Uterus (tissue), 4 donors: Measurements from ENCODE around the gene YPEL4. TPM values are rescaled to one million over a fixed set of nuclear protein-coding genes. Genes with fewer than 3 reads are reported as not detected.

ENCODE experiments used
- DNase-seq, 2 donors: peaks; one replicate each; pipeline ENCODE4 v3.0.0-alpha.2; 2019 to 2020
- H3K27ac ChIP-seq, 2 donors: fragments of 200-600 bp; sonication (generic); 1 replicate in 1 of 2; 2 replicates in 1 of 2; pipeline ENCODE4 v1.5.1; 2016 to 2018
- H3K27me3 ChIP-seq, 2 donors: fragments of 200-600 bp; sonication (generic); one replicate each; pipeline ENCODE4 v1.5.1; 2018 to 2019; ENCODE audit warnings: control low read depth in 1 of 2
- H3K36me3 ChIP-seq, 2 donors: fragments of 200-600 bp; sonication (generic); one replicate each; pipeline ENCODE4 v1.5.1; 2019; ENCODE audit warnings: control low read depth in 1 of 2
- H3K4me1 ChIP-seq, 2 donors: fragments of 200-600 bp; sonication (generic); one replicate each; pipeline ENCODE4 v1.5.1; 2018 to 2019; ENCODE audit warnings: control low read depth in 1 of 2
- H3K4me3 ChIP-seq, 2 donors: fragments of 200-600 bp; sonication (generic); 1 replicate in 1 of 2; 2 replicates in 1 of 2; pipeline ENCODE4 v1.5.1; 2018 to 2019; ENCODE audit warnings: mild to moderate bottlenecking in 1 of 2
- H3K9me3 ChIP-seq, 2 donors: fragments of 200-600 bp; sonication (generic); one replicate each; pipeline ENCODE4 v1.5.1; 2019; ENCODE audit warnings: control low read depth in 1 of 2
- POLR2A ChIP-seq, 2 donors: fragments of 450-650 bp; IDR thresholded peaks; one replicate each; pipeline ENCODE4 v1.6.1; 2016; ENCODE audit warnings: antibody characterized with exemption in 2 of 2, mild to moderate bottlenecking in 1 of 2, moderate library complexity in 1 of 2
- intact Hi-C: fragments of 100-400 bp; cut with DNase I; formaldehyde crosslinking; loops from one replicate; pipeline ENCODE4 v1.15.1; 2023; ENCODE audit warnings: low total_unique reads
- total RNA-seq, 4 donors: library from RNA; depleted of rRNA in 3 of 4; stranded (reverse); fragments of >200 nt in 3 of 4; gene quantifications; one replicate each; pipeline versions ENCODE4 v1.1.0 to v1.2.4, GENCODE V29; 2014 to 2023
- TF ChIP-seq, protein P1 (sequence below), 4 experiments: fragments of 200-600 bp in 2 of 4; fragments of 450-650 bp in 2 of 4; sonication (generic) in 2 of 4; IDR thresholded peaks; one replicate each; pipeline ENCODE4 v1.5.1; 2016 to 2019; ENCODE audit warnings: antibody characterized with exemption in 4 of 4, mild to moderate bottlenecking in 2 of 4, moderate library complexity in 1 of 4
- donor health status: DM: yes; HTN: yes; CAD: no.

YPEL4 gene
- total RNA-seq, 4 donors from 2014 or later = 0.26 to 7.6 (median 2.7) TPM

DNA sequence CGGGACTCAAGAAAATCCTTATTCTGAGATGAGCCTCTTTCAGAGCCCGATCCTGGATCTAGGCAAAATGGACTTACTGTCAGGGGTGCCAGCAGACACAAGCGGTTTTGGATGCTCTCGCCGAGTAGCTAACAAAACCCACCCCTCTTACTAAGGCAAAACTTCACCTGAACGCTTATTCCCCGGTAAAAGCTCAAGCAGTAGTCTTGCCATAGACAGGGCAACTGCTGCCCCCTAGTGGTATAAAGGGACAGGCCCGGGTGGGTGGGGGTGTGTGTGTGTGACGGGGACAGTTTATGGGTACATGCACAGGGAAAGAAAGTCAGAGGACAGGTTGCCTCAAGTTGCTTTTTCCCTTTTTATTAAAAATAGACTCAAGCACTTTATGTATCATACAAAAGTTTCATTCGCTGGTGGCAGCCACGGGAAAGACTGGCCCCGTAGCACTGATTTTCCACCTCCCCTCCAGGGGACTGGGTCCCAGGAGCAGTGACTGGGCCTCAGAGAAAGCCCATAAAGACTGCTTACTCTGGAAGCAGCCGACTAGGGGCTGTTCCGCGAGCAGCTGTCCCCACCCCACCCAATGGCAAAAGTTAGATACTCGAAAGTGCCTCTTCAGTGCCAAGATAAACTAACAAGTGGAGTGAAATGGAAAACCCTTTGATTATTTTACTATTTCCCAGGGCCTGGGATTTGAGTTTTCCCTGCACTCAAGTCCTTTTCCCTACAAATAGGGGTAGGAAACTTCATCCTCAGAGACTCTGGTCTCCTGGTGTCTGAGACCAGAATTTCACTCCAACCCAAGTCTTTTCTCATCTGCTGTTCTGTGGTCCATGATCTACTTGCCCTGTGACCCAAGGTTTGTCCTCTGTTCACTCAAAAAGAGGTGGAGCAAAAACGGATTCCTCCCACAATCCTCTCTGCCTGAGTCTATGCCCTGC is 4.7 kb downstream of the YPEL4 start:
- Histone ChIP-seq H3K4me3 (no peak overlapping the region), H3K9me3 (no peaks in the 10 kb centered on the region), H3K4me1 (peaks cover 0 to 32% of the 10 kb centered on the region in 2 donors), H3K27me3 (no peaks in the 10 kb centered on the region), H3K27ac (peak overlapping the region; percentile 56 to 73), H3K36me3 (no peaks in the 10 kb centered on the region)
- TF ChIP-seq POLR2A (IDR thresholded peaks at IDR 0.05) = no peak
- TF ChIP-seq, protein P1, sequence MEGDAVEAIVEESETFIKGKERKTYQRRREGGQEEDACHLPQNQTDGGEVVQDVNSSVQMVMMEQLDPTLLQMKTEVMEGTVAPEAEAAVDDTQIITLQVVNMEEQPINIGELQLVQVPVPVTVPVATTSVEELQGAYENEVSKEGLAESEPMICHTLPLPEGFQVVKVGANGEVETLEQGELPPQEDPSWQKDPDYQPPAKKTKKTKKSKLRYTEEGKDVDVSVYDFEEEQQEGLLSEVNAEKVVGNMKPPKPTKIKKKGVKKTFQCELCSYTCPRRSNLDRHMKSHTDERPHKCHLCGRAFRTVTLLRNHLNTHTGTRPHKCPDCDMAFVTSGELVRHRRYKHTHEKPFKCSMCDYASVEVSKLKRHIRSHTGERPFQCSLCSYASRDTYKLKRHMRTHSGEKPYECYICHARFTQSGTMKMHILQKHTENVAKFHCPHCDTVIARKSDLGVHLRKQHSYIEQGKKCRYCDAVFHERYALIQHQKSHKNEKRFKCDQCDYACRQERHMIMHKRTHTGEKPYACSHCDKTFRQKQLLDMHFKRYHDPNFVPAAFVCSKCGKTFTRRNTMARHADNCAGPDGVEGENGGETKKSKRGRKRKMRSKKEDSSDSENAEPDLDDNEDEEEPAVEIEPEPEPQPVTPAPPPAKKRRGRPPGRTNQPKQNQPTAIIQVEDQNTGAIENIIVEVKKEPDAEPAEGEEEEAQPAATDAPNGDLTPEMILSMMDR (IDR thresholded peaks at IDR 0.05) = peak; percentile 64 to 93 (median 77)
- intact Hi-C loops = loop anchor here (10.0 kb wide), 1 partner anchor 50 kb away; the partner anchor contains the start of gene SERPING1
- peak; percentile 81 to 88 for DNase-seq

DNA sequence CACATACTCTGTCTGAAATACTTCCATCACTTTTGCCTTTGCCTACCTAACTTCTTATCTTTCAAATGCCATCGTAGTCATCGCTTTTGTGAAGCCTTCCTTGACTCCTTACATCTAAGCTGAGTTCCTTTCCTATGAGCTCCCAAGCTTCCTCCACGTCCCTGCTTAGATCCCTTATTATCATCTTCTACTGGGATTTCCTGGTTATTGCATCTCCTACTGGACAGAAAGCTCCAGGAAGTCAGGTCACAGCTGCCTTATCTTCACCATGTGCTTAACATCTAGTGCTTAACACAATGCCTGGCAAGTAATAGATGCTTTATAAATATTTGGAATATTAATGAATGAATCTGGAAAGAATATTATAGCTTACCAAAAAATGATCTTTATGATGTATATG is 5.9 kb downstream of the YPEL4 start:
- Histone ChIP-seq H3K4me1 (peaks cover 0 to 37% of the 10 kb centered on the region in 2 donors), H3K36me3 (no peaks in the 10 kb centered on the region), H3K4me3 (no peak overlapping the region), H3K9me3 (no peaks in the 10 kb centered on the region), H3K27me3 (no peaks in the 10 kb centered on the region), H3K27ac (no peak overlapping the region)
- intact Hi-C loops = loop anchor here (10.0 kb wide), 1 partner anchor 49 kb away; the partner anchor contains the start of gene SERPING1
- TF ChIP-seq POLR2A (IDR thresholded peaks at IDR 0.05) = no peak
- TF ChIP-seq, protein P1 (IDR thresholded peaks at IDR 0.05) = no peak
- no peak for DNase-seq

GRCh38 chr11:57641011-57641807 is 8.5 kb downstream of the YPEL4 start:
- intact Hi-C loops = loop anchor here (10.0 kb wide), 1 partner anchor 46 kb away; the partner anchor contains the start of gene SERPING1
- peak overlapping the region in 1 of 2 donors; percentile 29 for H3K27ac ChIP-seq
- H3K4me3 ChIP-seq = no peak overlapping the region
- no peaks in the 10 kb centered on the region for H3K9me3 ChIP-seq
- no peaks in the 10 kb centered on the region for H3K36me3 ChIP-seq
- no peaks in the 10 kb centered on the region for H3K27me3 ChIP-seq
- DNase-seq = no peak
- TF ChIP-seq POLR2A (IDR thresholded peaks at IDR 0.05) = no peak
- TF ChIP-seq, protein P1 (IDR thresholded peaks at IDR 0.05) = peak; percentile 37 to 55 (median 51)
- peaks cover 0 to 23% of the 10 kb centered on the region in 2 donors for H3K4me1 ChIP-seq

- Histone ChIP-seq H3K4me1 (peaks cover 0 to 17% of the 10 kb centered on the region in 2 donors), H3K36me3 (no peaks in the 10 kb centered on the region), H3K9me3 (no peaks in the 10 kb centered on the region), H3K27ac (peak overlapping the region; percentile 93 to 95), H3K4me3 (no peak overlapping the region), H3K27me3 (no peaks in the 10 kb centered on the region)
- intact Hi-C loops = loop anchor here (10.0 kb wide), 1 partner anchor 45 kb away; the partner anchor contains the start of gene SERPING1
- no peak for DNase-seq
- no peak for TF ChIP-seq POLR2A (IDR thresholded peaks at IDR 0.05)
- TF ChIP-seq, protein P1 (IDR thresholded peaks at IDR 0.05) = no peak
Observed at GRCh38 chr11:57640068-57640800, 9.5 kb downstream of the YPEL4 start.
